Limb (tissue), 2 donors: ENCODE measurements around the gene PEX14.

Source experiments
- DNase-seq, 2 donors: peaks; one replicate each; pipeline ENCODE4 v3.0.0-alpha.2; 2016; ENCODE audit errors: extremely low spot score in 2 of 2

The PEX14 gene

GRCh38 chr1:10631811-10632593, 157.3 kb downstream of the PEX14 start:
- no peak for DNase-seq

GRCh38 chr1:10632691-10633090, 157.9 kb downstream of the PEX14 start:
- DNase-seq = no peak

DNA sequence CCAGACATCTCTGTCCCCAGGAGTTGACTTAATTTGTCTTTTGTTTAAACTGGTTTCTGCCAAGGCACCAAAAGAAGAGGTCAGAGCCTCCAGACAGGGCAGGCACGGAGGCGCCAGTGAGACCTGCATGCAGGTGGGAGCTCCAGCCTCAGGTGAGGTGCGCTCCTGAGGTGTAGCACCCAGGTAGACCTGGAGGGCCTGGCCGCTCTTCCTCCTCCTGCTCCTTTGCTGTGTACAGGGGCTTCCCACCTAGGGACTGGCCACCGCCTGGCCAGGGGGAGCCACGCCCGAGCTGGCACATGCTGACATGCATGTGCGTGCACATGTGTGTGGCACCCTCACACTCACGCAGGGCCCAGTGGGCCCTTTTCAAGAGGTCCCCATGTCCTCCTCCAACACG, 158.7 kb downstream of the PEX14 start:
- DNase-seq = no peak

DNA sequence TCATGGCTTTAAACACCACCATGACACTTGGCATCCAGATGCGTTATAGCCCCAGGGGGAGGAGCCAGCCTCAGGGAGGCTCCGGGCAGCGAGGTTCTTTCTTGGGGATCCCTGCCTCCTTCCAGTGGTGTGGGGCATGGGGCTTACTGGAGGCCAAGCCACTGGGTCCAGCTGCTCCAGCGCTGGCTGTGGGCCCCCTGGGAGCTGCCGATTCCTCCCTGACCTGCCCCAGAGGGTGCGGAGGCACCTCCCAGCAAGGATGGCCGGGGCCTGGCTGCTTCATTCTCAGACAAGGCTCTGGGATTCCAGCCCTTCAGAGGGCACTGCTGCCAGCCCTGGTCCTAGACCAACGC, 159.3 kb downstream of the PEX14 start:
- DNase-seq = no peak

GRCh38 chr1:10634428-10635084, 159.8 kb downstream of the PEX14 start:
- no peak for DNase-seq

DNA sequence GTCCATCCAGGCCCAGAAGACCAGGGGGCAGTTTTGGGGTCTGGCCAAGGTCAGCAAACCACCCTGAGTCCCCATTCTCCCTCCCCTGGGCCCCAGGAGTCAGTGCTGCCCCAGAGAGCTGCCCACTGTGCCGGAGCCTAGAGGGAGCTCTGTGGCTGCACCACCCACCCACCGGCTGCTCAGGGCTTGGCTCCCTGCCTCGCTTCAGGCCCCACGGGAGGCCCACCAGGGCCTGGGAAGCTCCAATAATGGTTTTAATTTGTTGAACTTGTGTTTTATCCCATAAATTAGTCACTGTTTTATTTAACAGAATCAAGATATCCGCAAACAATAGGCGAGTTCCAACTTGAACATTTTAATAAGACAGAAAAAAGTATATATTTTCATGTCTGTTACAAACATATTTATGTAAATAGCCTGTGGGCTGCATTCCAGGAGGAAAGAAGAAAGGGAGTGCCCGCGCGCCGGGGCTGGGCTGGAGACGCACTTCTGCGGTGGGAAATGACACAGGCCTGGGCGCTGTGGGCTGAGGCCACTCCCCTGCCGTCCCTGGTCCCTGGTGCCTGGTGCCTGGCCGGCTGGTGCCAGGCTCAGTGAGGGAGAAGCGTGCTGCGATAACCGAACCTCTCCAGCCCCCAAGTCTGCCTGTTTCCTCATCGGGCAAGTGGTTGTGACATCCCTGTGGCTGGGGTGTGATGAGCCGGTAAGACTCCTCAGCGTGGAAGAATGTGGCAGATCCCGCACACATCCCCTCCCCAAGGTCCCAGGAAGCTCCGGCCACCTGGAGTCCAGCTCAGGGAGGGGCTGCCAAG, 160.5 kb downstream of the PEX14 start:
- DNase-seq = no peak

GRCh38 chr1:10635992-10636391, 161.2 kb downstream of the PEX14 start:
- no peak for DNase-seq

- DNase-seq = no peak
These were observed 162.7 kb downstream of the PEX14 start for GRCh38 chr1:10637400-10637799.

GRCh38 chr1:10637834-10638558, 163.2 kb downstream of the PEX14 start:
- no peak for DNase-seq

DNA sequence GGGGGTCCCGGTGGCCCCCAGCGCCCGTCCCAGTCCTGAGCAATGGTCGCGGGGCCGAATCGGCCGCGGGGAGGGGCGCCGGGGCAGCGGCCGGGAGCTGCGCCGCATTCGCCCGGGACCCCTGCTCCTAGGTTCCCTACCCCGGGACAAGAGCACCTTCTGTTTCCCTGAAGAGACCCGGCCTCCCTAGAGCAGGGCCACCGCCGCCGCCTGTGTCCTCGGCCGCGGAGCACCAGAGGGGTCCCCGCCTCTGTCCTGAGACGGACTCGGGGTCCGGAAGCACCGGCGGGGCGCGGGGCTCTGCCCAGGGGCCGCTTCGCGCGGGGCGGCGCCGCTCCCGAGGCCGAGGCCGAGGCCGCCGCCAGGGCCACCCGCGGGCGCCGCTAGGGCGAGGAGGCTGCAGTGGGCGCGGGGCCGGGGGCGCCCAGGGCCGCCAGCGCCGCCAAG, 163.8 kb downstream of the PEX14 start:
- no peak for DNase-seq

DNA sequence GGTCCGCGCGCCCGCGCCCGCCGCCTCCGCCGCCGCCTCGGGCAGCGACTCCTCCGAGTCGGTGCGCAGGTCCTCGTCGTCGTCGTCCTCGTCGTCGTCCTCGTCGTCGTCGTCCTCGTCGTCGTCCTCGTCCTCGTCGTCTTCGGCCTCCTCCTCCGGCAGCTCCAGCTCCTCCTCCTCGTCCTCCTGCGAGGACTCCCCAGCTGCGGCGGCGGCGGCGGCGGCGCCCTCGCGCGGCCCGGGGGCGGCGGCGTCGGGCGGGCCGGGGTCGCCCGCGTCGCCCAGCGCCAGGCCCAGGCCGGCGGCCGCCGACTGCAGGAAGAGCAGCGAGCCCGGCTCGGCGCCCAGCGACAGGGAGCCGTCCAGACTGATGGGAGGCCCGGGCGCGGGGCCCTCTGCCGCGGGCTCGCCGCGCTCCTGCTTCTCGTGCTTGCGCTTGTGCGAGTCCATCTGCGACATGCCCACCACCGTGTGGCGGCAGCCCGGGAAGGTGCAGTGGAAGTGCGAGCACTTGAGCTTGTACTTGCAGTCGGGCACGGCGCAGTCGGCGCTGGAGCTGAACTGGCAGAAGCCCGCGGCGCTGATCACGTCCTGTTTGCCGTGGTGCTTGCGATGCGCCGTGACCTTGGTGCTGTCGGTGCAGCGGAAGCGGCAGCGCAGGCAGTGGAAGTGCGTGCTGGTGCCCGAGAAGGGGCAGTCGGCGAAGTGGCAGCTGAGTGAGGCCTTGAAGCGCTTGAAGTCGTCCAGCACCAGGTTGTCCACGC, 164.4 kb downstream of the PEX14 start:
- peak in 1 of 2 donors; percentile 64 for DNase-seq

GRCh38 chr1:10639775-10640578, 165.2 kb downstream of the PEX14 start:
- DNase-seq = peak in 1 of 2 donors; percentile 60

DNA sequence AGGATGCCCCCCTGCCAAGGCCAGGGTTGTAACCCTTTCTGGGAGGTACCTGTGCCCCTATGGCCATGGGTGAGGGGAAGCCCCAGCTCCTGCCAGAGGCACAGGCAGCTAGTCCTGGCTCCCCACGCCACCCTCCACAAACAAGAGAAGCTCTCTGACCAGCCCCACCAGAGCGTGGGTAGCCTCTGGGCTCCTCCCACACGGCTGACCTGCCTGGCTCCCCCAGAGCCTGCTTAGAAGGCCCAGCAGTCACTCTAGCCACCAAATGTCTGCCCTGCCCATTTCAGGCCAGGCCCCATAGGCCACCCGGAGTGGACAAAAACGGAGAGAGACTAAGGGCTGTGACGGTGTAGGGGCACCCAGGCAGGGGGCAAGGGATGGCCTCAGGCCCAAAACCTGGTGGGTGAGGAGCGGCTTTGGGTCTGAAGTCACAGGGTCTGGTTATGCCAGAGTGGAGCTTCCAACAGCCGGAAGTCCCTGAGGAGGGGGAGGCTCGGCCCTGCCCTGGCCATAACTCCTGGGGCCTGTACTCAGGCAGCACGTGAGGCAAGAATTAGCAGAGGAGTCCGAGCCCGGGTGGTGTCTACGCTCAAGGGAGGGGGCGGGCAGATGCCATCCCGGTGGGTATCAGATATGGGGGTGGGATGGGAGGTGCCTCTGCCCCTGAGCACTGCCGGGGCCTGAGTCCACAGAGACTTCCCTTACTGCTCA, 166.2 kb downstream of the PEX14 start:
- no peak for DNase-seq

DNA sequence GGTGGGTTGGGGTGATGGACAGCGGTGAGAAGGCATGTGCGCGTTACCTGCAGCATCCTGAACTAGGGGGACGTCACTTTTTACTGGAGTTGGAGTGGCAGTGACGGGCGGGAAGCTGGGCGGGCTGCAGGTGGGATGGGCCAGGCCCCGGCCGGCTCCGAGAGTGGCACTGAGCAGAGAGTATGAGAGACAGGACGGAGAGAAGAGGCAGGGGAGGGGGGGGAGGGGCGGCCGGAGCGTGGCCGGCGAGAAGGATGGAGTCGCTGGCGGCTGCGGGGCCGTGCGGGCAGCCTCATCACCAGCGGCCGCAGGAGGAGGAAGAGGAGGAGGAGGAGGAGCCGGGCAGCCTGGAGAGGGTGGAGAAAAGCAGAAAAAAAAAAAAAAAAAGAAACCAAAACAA, 167.2 kb downstream of the PEX14 start:
- DNase-seq = no peak

DNA sequence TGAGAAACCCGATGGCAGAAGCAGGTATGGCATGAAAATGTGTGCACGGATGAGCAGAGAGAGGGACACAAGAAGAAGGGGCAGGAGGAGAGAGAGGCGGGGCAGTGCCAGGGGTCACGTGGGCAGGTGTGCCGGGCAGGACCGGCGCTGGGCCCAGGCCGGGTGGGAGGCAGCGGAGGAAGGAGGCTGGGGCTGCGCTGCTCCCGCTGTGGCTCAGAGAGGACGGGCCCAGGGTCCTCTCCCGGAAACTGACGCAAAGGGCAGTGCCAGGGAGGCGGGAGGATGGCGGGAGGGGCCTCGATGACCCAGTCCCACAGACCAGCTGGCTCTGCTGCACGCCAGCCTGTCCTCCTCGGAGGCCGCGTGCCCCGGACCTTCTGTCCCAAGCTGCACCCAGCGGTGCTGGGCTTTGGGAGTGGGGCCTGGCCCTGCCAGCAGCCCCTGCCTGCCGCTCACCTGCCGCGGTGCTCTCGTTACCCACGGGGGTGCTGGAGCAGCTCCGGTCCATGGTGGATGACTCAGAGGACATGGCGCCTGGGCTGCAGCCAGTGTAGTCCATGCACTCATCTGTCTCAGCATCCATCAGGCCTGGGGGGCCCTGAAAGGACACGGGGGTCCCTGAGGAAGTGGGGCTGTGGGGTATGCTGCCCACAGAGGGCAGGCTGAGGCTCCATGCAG, 167.8 kb downstream of the PEX14 start:
- no peak for DNase-seq

- DNase-seq = no peak
These were observed 169.0 kb downstream of the PEX14 start for GRCh38 chr1:10643607-10644306.

DNA sequence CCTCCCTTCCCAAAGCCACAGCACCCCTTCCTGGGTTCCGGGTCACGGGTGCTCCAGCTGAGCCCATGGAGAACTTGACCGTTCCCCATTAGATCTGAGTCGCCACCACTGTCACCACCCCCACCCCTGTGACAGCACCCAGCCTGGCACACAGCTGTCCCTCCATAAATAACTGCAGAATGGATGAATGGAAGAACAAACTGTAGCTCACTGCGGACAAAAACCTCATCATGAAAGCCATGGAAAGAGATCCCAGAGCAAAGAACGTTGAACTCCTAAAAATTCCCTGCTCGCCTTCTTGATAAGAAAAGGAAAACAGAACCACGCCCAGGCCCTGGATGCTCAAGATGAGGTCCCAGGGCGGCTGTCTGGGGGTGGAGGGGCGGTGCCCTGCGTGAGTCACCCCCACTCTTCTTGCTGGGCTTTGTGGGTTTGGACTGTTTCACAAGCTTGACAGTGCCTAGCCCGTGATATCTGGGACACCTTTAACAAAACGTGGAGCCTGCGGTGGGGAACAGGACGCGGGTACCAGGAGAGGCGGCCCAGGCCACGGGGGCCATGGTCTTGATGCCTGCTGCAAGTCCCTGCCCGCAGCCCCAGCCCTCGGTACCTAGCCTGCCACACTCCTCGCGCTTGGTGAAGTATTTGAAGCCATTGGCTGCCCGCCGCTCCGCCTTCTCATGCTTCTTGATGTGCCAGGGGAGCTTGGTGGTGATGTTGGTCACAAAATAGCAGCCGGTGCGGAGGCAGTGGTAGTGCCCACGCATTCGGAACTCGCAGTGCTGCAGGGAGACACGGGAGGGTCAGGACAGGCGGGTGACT, 169.8 kb downstream of the PEX14 start:
- DNase-seq = no peak
